Pons (tissue), 1 donor: Measurements from ENCODE around the gene PMS2.
"Not testable (repeated sequence)": the region's sequence is repeated elsewhere in the genome, so short reads cannot be mapped to it uniquely, and the experiment has no call there.

Source experiments
- DNase-seq: peaks from one replicate; pipeline ENCODE4 v3.0.0-alpha.2; 2016; ENCODE audit warnings: low spot score

The PMS2 gene

DNA sequence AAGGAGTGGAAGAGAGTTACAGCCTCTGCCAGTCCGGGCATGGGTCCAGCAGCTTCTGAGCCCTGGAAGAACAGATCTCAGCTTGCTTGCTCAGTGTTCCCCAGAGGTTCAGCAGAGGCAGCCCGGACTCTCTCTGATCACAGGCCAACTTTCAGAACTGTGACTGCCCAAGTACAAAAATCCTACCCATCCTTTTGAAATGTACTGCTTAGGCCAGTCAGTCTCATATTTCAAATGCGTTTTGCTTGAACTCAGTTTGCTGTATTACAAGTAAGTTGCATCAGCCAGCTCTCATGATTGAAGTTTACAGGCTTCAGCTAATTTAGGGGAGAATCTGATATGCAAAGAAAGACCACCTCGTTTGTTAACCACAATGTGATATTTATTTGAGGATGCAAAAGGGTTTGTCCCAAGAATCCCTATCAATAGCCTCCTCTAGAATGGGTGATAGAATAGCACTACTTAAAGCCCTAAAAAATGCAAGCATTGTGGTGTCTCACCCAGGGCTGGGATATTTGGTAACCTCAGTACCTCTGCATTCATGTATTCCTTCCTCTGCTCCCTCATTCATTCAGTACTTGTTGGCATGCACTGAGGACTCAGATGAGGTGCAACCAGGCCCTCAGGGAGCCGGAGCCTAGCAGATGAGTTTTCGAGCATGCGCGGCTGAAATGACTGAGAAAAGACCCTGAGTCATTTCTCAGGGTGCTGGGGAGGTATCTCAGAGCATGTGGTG is 7.2 kb upstream of the PMS2 start:
- peak; percentile 29 for DNase-seq

DNA sequence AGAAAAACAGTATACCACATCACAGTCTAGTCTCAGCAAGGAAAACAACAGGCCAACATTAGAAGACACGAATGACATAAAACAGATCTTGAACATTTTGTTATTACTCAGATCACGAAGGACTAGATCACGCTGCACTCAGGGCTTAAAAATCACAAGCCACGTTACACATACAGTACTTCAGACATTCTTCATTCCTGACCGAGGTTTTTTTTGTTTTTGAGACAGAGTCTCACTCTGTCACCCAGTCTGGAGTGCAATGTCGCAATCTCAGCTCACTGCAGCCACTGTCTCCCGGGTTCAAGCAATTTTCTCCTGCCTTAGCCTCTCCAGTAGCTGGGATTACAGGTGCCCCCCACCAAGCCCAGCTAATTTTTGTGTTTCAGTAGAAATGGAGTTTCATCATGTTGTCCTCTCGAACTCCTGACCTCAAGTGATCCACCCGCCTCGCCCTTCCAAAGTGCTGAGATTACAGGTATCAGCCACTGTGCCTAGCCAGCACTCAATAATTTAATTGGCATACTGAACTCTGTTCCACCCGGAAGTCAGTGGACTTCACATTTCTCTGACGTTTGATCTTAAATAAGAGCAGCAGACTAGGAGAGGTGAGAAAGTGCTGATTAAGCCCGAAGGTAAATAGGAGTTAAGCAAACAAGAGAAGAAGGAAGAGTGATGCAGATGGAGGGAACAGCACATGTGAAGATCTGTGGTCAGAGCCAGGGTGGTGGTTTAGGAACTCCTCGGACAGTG is 3.7 kb upstream of the PMS2 start:
- no peak for DNase-seq

DNA sequence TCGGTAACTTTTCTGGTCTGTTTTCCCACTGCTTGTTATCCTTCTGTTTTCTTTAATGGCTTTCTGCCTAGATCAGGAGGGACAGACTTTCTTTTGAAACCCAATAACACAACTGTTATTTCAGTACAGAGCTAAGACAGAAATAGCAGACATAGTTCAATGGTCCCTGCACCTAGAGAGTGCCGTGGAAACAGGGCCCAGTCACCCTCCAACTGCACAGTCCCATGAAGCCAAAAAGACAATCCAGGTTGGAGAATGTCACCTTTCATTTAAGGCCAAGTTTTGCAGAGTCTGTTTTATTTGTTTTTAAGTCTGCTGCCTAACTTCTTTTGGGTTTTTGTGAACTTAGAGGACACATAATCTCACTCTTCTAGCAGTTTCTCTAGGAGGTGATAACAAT is 2.7 kb upstream of the PMS2 start:
- no peak for DNase-seq

DNA sequence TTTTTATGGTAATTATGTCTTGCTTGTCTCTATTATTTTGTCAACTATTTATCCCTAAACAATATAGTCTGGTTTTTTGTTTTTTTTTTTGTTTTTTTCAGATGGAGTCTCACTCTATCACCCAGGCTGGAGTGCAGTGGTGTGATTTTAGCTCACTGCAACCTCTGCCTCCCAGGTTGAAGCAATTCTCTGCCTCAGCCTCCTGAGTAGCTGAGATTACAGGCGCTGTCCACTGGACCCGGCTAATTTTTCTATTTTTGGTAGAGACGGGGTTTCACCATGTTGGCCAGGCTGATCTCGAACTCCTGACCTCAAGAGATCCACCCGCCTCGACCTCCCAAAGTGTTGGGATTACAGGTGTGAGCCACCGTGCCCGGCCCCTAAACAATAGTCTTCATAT is 1.5 kb upstream of the PMS2 start:
- not testable (repeated sequence) for DNase-seq

DNA sequence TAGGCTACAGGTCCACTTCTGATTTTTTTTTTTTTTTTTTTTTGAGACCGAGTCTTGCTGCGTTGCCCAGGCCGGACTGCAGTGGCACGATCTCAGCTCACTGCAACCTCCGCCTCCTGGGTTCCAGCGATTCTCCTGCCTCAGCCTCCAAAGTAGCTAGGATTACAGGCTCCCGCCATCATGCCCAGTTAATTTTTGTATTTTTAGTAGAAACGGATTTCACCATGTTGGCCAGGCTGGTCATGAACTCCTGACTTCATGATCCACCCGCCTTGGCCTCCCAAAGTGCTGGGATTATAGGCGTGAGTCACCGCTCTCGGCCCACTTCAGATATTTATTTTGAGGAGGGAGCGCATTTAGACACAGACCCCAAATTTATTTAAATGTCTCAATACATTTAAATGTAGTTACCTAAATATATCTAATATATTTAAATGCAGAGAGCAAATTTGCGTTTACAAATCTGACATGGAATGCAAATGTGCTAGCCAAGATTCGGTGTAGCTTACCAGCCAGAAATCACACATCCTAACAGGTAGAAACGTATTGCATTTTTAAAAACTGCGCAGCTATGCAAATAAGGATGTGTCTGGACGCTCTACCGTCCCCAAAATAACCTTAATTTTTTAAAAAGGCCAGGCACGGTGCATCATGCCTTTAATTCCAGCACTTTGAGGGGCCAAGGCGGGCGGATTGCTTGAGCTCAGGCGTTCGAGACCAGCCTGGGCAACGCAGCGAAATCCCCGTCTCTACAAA is 836 bp downstream of the PMS2 start:
- DNase-seq, result not testable (repeated sequence)

DNA sequence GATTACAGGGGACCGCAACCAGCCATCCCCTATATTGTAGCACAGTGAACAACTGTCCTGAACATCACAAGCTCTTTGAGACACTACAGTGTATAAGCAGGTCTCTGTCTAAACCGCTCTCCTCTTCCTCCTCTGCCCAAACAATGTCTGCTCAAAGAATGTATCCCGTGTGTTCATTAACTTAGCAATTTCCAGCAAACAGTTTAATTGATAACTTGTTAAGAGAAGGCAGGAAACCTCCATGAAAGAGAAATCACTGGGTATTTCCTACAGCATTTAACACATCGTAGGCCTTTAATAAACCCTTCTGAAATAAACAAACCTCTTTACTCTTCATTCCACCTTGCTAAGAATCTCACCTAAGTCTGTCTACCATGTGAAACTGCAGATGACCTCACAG is 1.5 kb downstream of the PMS2 start:
- no peak for DNase-seq

DNA sequence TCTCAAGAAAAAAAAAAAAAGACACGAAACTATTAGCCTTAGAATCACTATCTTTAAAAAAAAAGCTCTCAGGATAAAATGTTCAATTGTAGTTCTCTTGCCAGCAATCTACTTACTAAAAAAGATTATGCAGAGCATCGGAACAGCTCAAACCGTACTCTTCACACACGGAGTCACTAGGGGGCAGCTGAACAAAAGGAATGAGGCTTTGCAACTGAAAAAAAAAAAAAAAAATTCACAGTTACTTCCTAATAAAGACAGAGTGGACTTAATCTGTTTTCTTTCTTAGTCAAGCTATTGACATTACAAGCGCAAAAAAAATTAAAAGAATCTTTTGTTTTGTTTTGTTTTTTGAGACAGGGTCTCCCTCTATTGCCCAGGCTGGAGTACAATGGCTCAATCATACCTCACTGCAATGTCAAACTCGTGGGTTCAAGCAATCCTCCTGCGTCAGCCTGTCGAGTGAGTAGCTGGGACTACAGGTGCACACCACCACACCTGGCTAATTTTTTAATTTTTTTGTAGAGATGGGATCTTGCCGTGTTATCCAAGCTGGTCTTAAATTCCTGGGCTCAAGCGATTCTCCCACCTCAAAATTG is 11.5 kb downstream of the PMS2 start:
- peak; percentile 79 for DNase-seq

DNA sequence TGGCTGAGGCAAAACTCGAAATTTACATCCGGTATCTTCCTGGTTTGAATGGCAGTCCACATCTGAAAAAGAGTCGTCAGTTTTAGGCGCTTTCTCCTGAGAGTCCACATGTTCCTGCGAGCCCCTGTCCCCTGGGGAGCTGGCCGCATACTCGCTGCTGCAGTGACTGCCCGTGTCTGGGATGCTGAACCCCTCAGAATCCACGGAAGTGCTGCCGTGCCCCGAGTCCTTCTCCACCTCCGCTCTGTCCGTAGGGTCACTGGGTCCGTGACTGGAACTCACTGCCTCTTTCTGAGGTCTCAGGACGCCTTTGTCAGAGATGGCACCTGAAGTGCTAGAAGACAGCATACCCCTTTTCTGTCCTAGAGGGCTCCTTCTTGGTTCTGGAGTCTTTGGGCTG is 21.8 kb downstream of the PMS2 start:
- DNase-seq, result not testable (repeated sequence)

DNA sequence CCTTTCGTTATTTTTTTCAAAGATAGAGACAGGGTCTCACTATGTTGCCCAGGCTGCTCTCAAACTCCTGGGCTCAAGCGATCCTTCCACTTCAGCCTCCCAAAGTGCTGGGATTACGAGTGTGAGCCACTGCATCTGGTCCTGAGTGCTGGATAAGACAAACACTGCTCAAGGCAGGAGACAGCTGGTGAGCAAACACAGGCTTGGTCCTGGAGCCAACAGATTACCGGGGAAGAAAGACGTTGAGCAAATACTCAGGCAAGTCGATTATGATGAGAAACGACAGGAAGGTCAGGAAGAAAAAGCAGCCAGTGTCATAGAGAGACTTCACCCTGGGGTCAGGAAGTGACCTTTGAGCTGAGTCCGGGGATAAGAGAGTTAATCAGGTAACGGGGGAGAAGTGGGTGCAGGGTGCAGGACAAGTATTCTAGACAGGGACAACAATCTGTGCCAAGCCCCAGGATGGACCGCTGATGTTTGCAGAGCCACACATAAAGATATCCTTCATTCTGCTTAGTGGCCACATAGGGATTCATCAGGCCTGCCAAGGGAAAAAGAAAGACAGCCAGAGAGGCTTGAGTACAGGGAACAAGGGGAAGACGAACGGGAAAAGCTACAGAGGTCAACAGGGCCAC is 29.1 kb downstream of the PMS2 start:
- DNase-seq, result not testable (repeated sequence)

DNA sequence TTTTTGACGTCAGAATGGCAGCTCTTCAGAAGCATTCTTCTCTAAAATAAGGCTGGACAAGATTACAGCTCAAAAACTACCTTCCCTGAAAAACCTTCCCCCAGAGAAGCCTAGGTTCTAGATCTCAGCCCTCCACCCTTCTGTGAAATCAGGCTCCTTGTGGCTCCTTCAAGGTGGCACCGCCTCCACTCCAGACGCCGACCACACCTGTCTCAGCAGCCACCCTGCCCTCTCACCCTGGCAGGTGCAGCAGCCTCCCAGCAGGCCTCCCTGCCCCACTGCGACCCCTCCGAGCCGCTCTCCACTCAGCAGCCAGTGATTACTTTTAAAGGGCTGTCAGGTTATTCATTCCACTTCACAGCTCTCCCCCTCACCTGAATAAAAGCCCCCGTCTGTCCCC is 35.3 kb downstream of the PMS2 start:
- DNase-seq, result not testable (repeated sequence)

DNA sequence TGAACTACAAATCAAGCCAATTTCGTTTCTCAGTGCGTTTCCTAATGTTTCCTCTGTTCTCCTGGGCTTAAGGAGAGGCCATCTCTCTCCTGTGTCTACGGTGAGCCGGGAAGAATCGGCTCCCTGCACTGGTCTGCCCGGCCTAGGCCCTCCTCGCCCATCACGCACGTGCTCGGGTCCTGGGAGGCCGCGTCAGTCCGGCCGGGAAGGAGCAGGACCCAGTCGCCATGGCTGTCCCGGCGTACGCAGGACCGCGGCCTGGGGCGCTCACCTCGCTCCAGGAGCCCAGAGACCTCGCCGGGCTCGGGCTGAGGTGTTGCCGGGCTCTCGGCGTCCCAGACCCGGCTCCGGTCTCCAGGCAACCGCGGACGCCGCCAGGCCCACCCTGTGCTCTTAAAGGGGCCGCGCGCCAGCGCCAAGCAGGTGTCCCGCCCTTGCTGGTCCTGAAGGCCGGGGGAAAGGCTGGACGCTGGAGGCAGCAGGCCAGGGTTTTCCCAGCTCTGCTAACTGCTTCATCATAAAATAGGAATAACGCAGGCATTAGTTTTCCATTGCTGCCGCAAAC is 38.4 kb downstream of the PMS2 start, which contains the start of gene RSPH10B:
RSPH10B (minus strand) TSS at position 343 of the 565 bp plus-strand sequence. CDS start 3,573 bp downstream, outside the sequence.
- not testable (repeated sequence) for DNase-seq

DNA sequence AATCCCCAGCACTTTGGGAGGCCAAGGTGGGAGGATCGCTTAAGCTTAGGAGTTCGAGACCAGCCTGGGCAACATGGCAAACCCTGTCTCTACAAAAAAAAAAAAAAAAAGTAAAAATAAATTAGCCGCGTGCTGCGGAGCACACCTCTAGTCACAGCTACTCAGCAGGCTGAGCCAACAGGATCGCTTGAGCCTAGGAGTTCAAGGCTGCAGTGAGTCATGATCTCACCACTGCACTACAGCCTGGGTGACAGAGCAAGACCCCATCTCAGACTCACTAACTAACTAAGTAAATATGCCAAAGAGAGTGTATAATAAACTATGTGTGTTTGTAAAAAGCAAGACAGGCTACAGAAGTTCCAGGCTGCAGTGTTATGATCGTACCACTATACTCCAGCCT is 45.0 kb downstream of the PMS2 start:
- DNase-seq, result not testable (repeated sequence)

DNA sequence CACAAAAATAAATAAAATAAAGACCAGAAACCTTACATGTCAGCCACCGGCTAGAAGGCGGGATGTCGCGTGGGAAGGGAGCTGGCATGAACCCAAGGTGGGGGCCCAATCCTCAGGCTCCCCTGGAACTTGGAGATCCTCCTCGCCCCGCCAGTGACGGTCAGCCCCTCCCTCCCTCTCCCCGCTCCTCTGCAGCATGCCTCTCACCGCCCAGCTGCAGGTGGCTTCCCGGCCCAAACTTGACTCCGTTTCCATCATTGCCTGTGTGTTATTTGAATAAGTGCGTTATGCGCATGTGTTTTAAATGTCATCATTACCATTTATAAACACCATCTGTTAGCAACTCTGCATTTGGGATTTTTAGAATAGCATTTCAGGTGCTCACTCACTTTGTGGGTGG is 45.6 kb downstream of the PMS2 start:
- not testable (repeated sequence) for DNase-seq

DNA sequence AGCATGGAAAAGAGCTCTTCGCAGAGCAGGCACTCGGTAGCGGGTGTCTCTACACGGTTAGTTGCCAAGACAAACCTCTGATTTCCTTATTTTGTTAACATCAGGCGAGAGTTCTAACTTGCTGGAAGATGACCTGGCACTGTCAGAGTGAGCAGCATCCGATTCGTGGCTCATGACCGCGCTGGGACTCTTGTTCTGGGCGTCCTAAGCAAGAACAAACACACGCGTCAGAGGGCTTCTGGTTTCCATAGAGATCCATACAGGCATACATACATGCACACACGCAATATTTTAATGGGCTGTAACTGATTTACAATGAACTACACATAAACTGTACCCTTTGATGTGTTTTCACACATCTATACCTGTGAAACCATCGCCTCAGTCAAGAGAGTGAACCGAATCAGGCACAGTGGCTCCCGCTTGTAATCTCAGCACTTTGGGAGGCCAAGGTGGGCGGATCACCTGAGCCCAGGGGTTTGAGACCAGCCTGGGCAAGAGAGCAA is 73.9 kb downstream of the PMS2 start:
- DNase-seq, result not testable (repeated sequence)

DNA sequence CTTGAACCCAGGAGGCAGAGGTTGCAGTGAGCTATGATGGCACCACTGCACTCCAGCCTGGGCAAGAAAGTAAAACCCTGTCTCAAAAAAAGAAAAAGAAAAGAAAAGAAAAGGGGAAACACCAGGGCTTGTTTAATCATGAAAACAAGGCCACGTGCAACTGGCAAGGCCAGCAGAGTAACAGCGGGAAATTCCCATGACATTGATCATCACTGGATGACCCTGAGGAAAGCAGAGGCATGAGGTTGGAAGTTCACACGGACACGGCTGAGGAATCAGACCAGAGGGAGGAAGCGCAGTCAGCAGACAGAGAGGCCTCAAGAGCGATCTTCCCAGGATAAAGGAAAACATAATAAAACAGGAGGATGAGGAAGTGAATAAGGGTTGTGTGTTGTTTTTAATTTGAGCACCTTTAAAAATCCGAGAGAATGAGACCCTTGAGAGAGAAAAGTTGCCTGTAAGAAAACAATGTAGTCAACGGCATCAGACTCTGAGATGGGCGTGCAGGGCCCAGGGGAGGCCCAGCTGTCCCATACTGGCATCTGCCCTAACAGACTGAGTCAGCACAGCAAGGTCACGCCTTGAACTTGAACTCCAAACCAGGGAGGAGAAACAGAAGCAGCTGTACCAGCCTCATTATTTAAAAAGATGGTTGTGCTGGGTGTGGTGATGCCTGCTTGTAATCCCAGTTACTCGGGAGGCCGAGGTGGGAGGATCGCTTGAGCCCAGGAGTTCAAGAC is 76.8 kb downstream of the PMS2 start:
- DNase-seq, result not testable (repeated sequence)

DNA sequence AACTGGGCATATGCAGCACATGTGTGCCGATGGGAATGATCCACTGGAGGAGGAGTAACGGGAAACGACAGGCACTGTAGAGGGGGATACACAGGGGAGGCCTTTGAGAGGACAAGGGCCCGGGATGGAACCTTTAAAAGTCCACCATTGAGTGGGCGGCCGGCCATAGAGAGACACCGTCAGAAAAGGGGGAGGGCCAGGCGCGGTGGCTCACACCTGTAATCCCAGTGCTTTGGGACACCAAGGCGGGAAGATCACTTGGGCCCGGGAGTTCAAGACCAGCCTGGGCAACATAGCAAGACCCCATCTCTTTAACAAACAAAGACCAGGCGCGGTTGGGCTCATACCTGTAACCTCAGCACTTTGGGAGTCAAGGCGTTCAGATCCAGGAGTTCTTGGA is 77.6 kb downstream of the PMS2 start:
- DNase-seq, result not testable (repeated sequence)

DNA sequence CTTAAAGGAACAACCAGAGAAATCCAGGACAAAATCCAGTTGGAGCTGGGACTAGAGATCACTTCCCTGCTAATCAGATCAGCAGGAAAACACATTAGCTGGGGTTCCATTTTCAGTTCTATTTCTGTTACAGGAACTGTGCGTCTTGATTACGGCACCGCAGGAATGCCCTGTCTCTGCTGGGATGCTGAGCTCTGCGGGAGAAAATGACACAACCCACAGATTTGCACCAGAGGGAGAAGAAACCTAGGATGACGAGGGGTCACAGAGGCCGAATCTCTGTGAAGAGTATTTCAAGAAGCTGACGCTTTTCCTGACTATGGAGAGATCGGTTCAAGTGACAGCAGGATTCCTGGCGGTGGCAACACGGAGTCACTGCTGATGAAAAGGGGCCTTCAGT is 78.6 kb downstream of the PMS2 start:
- not testable (repeated sequence) for DNase-seq

DNA sequence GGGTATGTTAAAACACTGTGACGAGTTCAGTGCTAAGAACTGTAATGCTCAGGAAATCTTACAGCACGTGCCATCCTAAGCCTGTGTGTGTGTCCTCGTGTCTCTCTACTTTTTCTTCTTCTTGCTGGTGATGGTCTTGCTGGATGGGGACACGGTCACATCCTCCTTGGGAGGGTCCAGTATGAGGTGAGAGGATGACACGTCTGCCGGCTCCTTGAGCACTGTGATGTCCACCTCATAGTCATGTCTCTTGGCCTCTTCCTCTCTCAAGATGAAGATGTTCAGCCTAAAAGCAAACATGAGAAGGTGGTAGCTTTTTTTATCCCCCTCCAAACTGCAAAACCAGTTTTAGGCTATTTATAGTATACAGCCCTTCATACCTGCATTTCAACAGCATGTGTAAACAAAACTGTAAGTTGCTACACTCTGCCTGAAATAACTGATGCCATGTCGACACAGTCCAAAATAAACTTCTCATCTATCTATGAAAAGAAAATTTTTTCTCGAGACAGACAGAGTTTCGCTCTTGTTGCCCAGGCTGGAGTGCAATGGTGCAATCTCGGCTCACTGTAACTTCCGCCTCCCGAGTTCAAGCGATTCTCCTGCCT is 82.5 kb downstream of the PMS2 start:
- not testable (repeated sequence) for DNase-seq

DNA sequence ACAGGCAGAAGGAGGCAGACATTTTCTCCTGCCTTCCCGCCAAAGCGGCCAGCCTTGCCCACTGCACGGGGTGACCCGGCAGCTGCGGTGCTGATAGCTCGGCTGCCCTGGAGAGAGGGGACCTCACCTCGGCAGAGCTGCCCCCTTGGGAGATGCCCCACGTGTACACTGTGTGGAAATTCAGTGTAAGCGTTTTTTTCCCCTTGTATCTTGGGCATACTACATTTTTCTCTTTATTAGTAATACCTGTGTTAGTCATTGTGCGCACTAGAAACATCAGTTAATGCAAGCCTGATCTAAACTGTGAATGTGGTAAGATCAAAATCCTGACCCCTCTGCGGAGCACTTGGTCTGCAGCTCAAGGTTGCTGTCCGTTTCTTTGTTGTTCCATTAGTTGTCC is 84.2 kb downstream of the PMS2 start:
- DNase-seq, result not testable (repeated sequence)

DNA sequence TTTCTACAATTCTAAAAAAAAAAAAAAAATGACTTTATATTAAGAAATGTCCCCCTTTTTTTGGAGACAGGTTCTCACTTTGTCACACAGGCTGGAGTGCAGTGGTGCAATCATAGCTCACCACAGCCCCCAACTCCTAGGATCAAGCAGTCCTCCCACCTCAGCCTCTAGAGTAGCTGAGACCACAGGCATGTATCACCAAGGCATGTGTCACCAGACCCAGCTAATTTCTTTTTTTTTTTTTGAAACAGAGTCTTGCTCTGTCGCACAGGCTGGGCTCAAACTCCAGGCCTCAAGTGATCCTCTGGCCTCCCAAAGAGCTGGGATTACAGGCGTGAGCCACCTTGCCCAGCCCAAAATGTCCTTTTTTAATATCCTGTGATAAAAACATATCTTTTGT is 84.7 kb downstream of the PMS2 start:
- DNase-seq, result not testable (repeated sequence)
